Duodenal mucosa (tissue), 2 donors: Measurements from ENCODE around the gene DIDO1.

Experiments used
- H3K27ac ChIP-seq: one replicate; pipeline ENCODE4 v1.7.0; 2013; ENCODE audit warnings: low read depth, low read length
- H3K27me3 ChIP-seq, 2 donors: one replicate each; pipeline ENCODE4 v1.7.0; 2013; ENCODE audit warnings: low read length in 2 of 2, control low read depth in 1 of 2; ENCODE audit not compliant: insufficient read depth in 2 of 2, control insufficient read depth in 1 of 2
- H3K36me3 ChIP-seq, 2 donors: one replicate each; pipeline ENCODE4 v1.7.0; 2013; ENCODE audit warnings: low read length in 2 of 2, control low read depth in 1 of 2; ENCODE audit not compliant: insufficient read depth in 2 of 2, control insufficient read depth in 1 of 2
- H3K4me1 ChIP-seq, 2 donors: one replicate each; pipeline ENCODE4 v1.7.0; 2013; ENCODE audit warnings: low read length in 2 of 2, control low read depth in 1 of 2; ENCODE audit not compliant: insufficient read depth in 2 of 2, control insufficient read depth in 1 of 2
- H3K4me3 ChIP-seq, 2 donors: one replicate each; pipeline ENCODE4 v1.7.0; 2013; ENCODE audit warnings: low read length in 2 of 2, low read depth in 1 of 2
- H3K9ac ChIP-seq, 2 donors: one replicate each; pipeline ENCODE4 v1.7.0; 2013; ENCODE audit warnings: low read length in 2 of 2, low read depth in 1 of 2
- H3K9me3 ChIP-seq, 2 donors: one replicate each; pipeline ENCODE4 v1.7.0; 2013; ENCODE audit warnings: low read length in 2 of 2, control low read depth in 1 of 2; ENCODE audit not compliant: control insufficient read depth in 1 of 2

DIDO1 gene

DNA sequence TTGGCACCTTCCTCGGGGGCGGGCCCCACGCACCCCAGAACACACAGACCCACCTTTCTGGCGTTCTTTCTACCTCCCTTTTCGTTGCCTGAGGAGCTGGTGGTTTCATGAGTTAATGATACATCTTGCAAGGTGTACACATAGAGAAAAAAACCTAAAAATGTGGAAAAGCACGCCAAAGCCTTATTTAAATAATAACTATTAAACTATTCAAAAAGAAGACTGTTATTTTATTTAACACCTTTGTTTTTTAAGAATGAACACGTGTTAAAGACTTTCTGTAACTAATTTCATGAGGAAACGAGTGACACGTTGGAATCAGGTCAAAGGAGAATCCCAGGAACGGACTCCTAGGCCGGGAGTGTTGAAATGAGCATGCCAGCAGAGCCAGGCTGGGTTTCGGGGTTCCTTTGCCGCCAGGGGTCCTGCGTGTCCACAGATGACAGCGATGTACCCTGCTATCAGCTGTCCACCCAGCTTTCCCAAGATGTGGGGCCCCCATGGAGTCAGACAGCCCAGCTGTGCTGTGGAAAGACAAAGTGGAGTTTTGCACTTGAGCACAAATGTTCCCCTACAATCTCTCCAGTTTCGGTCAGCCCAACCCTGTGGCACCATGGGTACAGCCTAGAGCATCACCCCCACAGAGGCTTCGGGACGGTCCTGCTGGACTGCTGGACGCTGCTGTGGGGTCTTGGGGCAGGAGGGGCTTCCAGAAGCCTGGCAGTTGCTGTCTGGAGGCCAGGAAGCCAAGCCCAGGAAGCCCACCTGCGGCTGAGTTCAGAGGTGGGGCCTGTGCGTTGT, 42.3 kb upstream of the DIDO1 start:
- no peak overlapping the region for H3K9ac ChIP-seq
- peaks cover 7 to 10% of the 10 kb centered on the region in 2 donors for H3K4me1 ChIP-seq
- H3K4me3 ChIP-seq = no peak overlapping the region
- peaks cover 18 to 20% of the 10 kb centered on the region in 2 donors for H3K27me3 ChIP-seq
- no peak overlapping the region for H3K27ac ChIP-seq
- H3K36me3 ChIP-seq = no peaks in the 10 kb centered on the region
- no peaks in the 10 kb centered on the region for H3K9me3 ChIP-seq

DNA sequence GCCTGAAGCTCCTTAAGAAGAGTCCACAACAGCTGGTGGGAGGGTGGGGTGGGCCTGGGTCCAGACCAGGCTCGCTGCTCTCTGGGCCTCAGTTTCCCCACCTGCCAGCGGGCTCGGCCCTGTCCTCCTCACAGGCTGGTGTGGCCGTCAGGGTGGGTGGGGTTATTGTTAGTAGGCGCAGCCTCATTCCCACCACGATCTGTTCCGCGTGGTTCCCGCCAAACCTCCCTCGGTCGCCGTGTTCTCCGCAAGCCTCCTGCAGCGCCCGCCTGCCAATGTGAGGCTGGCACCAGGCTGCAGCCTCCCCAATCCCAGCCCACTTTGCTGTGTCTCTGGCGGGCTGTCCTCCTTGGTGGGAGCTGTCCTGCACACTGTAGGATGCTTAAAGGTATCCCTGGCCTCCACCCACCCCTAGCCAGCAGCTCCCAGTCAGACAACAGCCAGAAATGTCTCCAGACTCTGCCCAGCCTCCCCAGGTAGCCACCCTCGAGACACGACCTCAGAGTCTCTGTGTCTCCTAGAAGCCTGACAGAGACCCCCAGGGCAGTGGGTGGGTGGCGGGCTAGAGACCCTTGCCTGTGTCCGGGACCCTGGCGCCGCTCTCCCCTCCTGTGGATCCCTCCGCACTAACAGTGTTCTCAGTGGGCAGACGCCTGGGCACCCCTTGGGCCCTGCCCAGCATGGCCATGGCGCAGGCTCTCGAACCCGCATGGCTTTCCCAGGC, 41.5 kb upstream of the DIDO1 start:
- H3K9ac ChIP-seq = no peak overlapping the region
- no peak overlapping the region for H3K27ac ChIP-seq
- no peaks in the 10 kb centered on the region for H3K36me3 ChIP-seq
- H3K27me3 ChIP-seq = peaks cover 10 to 13% of the 10 kb centered on the region in 2 donors
- no peak overlapping the region for H3K4me3 ChIP-seq
- no peaks in the 10 kb centered on the region for H3K9me3 ChIP-seq
- H3K4me1 ChIP-seq = peaks cover 4 to 7% of the 10 kb centered on the region in 2 donors

DNA sequence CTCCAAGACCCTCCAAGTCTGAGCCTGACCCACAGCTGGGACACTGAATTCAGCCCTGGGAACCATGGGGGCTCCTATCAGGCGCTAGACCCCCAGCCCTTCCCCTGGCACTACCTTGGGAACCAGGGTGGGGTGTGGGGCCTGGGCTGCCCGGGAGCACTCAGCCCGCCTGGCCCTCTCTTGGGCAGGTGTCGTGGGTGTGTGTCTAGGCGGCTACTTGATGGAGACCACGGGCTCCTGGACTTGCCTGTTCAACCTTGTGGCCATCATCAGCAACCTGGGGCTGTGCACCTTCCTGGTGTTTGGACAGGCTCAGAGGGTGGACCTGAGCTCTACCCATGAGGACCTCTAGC, 40.8 kb upstream of the DIDO1 start:
- Histone ChIP-seq H3K36me3 (no peaks in the 10 kb centered on the region), H3K4me1 (peaks cover 0 to under 1% of the 10 kb centered on the region in 2 donors), H3K27ac (no peak overlapping the region), H3K4me3 (no peak overlapping the region), H3K9me3 (no peaks in the 10 kb centered on the region), H3K27me3 (peaks cover 7% of the 10 kb centered on the region in 2 donors), H3K9ac (no peak overlapping the region)

DNA sequence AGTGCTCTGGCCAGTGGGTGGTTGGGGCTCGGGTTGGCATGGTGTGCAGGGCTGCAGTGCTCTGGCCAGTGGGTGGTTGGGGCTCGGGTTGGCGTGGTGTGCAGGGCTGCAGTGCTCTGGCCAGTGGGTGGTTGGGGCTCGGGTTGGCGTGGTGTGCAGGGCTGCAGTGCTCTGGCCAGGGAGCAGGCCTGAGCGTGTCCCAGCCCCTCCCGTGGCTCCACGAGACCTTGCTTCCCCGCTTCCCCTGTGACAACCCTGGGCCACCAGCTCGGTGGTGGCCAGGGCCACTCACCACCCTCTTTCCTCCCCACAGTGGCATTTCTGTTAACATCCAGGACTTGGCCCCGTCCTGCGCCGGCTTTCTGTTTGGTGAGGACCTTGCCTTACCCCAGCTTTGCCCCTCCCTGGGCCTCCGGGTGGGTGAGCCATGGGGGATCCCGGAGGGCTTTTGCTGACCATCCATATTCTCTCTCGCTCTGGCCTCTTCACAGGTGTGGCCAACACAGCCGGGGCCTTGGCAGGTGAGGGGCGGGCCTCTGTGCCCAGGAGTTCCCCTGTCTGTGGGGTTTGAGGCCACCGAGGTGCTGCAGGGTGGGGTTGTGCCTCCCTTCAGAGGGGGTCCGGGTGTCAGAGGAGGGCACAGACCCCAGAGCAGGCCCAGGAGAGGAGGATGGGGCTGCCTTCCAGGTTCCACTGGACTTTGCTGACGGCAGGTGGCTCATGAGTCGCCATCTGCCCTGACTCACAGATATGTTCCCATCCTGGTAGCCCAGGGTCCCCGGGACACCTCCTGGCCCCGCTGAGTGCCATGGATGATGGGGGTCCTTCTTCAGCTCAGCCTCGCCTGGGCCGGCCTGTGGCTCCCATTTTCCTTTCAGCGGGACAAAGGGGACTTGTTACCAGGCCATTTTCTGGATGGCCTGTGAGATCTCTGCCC, 40.2 kb upstream of the DIDO1 start:
- H3K4me1 ChIP-seq = no peaks in the 10 kb centered on the region
- H3K9me3 ChIP-seq = no peaks in the 10 kb centered on the region
- H3K4me3 ChIP-seq = no peak overlapping the region
- no peak overlapping the region for H3K9ac ChIP-seq
- H3K36me3 ChIP-seq = no peaks in the 10 kb centered on the region
- no peak overlapping the region for H3K27ac ChIP-seq
- H3K27me3 ChIP-seq = peaks cover 5 to 7% of the 10 kb centered on the region in 2 donors

DNA sequence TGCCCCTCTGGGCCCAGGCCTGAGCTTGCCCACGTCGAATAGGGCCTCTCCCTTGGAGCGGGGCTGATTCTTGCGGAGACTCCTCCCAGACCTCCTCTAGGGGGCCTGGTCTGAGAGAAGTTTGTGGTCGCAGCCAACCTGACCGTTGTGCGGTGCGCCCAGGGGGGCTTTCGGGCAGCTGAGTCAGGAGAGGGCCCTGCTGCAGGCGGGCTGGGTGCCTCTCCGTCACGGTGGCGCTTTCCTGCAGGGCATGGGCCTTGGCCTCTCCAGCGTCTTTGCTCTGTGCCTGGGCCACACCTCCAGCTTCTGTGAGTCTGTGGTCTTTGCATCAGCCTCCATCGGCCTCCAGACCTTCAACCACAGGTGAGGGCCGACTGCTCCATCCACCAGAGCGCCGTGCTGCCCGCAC, 39.1 kb upstream of the DIDO1 start:
- Histone ChIP-seq H3K36me3 (no peaks in the 10 kb centered on the region), H3K4me1 (no peaks in the 10 kb centered on the region), H3K27ac (no peak overlapping the region), H3K4me3 (no peak overlapping the region), H3K9ac (no peak overlapping the region), H3K27me3 (peaks cover 0 to 7% of the 10 kb centered on the region in 2 donors), H3K9me3 (no peaks in the 10 kb centered on the region)

DNA sequence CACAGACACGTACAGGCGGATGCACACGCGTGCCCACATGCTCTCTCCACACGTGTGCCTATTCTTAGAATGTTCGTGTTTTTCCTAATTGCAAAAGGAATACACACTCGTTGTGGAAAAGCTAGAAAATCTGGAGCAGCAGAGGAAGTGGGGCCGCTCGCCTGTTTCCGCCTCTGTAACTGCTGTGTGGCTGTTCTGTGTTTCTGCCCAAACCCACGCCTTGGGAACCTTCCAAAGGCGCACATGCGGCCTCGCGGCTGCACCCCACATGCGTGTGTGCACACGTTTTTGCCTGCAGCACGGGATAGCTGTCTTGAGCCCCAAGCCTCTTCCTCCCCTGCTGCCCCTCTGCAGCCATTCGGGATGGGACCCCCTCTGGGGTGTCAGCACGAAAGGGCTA, 38.4 kb upstream of the DIDO1 start:
- H3K9me3 ChIP-seq = no peaks in the 10 kb centered on the region
- peaks cover 0 to 7% of the 10 kb centered on the region in 2 donors for H3K27me3 ChIP-seq
- no peaks in the 10 kb centered on the region for H3K36me3 ChIP-seq
- H3K27ac ChIP-seq = no peak overlapping the region
- no peak overlapping the region for H3K4me3 ChIP-seq
- H3K9ac ChIP-seq = no peak overlapping the region
- no peaks in the 10 kb centered on the region for H3K4me1 ChIP-seq

DNA sequence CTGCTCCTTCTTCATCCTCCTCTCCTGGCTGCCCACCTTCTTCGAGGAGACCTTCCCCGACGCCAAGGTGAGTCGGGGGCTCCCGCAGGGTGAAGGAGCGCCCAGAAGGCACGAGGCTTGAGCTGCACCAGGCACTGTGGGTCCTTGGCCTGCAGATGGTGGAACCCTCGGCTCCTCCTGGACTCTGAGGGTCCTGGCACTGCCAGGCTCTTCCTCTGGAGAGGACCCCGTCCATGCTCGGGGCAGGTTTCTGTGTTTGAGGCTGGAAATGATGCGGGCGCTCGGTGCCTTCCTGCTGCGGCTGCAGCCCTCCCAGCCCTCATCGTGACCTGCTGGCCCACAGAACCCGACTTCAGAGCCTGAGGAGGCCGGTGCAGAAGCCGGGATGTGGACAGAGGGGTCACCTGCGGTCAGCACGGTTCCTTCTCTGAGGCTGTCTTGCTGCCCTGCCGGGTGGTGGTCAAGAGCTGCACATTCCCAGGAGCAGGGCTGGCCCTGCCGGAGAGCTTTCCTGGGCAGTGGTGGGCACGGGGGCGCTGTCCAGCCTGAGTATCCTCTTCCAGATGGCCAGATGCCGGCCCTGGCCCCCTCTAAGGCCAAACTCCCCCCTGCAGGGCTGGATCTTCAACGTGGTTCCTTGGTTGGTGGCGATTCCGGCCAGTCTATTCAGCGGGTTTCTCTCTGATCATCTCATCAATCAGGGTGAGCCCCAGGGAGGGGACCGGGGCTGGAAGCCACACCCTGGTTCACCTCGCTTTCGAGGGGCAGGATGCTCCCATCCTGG, 37.5 kb upstream of the DIDO1 start:
- H3K27me3 ChIP-seq = peaks cover 0 to 3% of the 10 kb centered on the region in 2 donors
- H3K4me1 ChIP-seq = no peaks in the 10 kb centered on the region
- H3K9me3 ChIP-seq = no peaks in the 10 kb centered on the region
- no peak overlapping the region for H3K9ac ChIP-seq
- no peaks in the 10 kb centered on the region for H3K36me3 ChIP-seq
- H3K4me3 ChIP-seq = no peak overlapping the region
- H3K27ac ChIP-seq = no peak overlapping the region

DNA sequence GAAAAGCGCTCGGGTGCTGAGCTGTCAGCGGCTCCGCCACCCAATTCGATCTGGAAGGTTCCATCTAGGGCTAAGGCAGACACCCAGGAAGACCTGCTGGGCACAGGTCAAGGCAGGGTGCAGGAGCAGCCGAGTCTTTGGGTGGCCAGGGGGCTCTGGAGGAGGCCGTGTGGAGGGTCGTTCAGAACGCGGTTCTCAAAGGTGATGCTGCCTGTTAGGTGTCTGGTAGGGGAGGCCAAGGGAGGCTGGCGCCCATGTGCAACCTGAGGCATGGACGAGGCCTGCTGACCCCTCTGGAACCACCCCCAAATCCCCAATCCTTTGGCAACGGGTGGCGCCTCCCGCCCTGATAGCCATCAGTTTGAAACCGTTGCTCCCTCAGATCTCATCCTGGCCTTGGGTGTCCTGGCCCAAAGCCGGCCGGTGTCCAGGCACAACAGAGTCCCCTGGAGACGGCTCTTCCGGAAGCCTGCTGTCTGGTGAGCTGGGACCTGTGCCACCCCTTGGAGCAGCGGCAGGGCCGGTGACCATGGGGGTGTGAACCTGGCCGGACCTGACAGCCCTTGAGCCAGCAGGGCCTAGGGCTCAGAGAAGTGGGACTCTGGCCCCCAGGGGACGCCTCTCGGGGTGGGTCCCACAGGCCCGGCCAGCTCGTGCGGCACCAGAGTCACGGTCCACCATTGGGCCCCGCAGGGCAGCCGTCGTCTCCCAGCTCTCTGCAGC, 36.7 kb upstream of the DIDO1 start:
- no peaks in the 10 kb centered on the region for H3K27me3 ChIP-seq
- H3K9ac ChIP-seq = no peak overlapping the region
- no peaks in the 10 kb centered on the region for H3K4me1 ChIP-seq
- no peak overlapping the region for H3K4me3 ChIP-seq
- H3K36me3 ChIP-seq = peaks cover 0 to under 1% of the 10 kb centered on the region in 2 donors
- no peak overlapping the region for H3K27ac ChIP-seq
- no peaks in the 10 kb centered on the region for H3K9me3 ChIP-seq

DNA sequence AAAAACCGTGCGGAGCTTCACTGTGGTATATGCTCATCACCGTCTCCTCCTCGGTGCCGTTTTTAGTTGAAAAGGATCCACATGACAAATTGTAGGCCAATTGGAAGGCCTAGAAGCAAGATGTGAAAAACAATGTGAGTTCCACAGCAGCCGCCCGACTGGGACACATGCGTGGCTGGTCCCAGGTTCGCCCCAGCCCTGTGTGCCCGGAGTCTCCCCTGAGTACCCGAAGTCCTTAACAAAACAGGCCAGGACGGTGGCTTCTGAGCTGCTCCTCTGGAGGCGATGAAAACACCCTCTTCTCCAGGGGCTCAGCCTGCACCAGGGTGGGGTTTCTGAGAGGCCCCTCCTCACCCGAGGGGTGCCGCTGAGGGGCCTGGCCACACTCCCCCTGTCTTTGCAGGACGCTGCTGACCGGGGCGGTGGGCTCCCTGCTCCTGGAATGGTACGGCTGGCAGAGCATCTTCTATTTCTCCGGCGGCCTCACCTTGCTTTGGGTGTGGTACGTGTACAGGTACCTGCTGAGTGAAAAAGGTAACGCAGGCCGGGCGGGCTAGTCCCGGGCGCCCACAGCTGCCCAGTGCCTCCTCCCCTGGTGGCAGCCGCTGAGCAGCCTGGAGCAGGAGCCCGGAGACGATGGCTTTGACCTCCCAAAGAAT, 36.0 kb upstream of the DIDO1 start:
- Histone ChIP-seq H3K4me1 (no peaks in the 10 kb centered on the region), H3K9me3 (no peaks in the 10 kb centered on the region), H3K27me3 (no peaks in the 10 kb centered on the region), H3K36me3 (peaks cover 0 to 7% of the 10 kb centered on the region in 2 donors), H3K27ac (no peak overlapping the region), H3K9ac (no peak overlapping the region), H3K4me3 (no peak overlapping the region)
